Upper lobe of right lung (tissue), 1 donor: Measurements from ENCODE around the gene SMAD9. TPM values are rescaled to one million over a fixed set of nuclear protein-coding genes. Genes with fewer than 3 reads are reported as not detected.

Experiments used
- ATAC-seq: fragments of 200-7000 bp; cut with Tn5 transposase; one replicate; pipeline ENCODE4 v1.9.1; 2020; ENCODE audit warnings: mild to moderate bottlenecking, moderate library complexity
- DNase-seq: peaks from one replicate; pipeline ENCODE4 v3.0.0-alpha.2; 2020
- H3K27ac ChIP-seq: fragments of 200-600 bp; one replicate; pipeline ENCODE4 v1.8.0; 2022
- H3K27me3 ChIP-seq: fragments of 200-600 bp; one replicate; pipeline ENCODE4 v1.8.0; 2022; ENCODE audit warnings: mild to moderate bottlenecking
- H3K36me3 ChIP-seq: fragments of 200-600 bp; one replicate; pipeline ENCODE4 v1.8.0; 2022
- H3K4me1 ChIP-seq: fragments of 200-600 bp; one replicate; pipeline ENCODE4 v1.8.0; 2022
- H3K4me3 ChIP-seq: fragments of 200-600 bp; one replicate; pipeline ENCODE4 v1.8.0; 2022; ENCODE audit warnings: mild to moderate bottlenecking
- H3K9me3 ChIP-seq: fragments of 200-600 bp; one replicate; pipeline ENCODE4 v1.8.0; 2022
- intact Hi-C: fragments of 100-400 bp; cut with DNase I; formaldehyde crosslinking; loops from one replicate; pipeline ENCODE4 v1.11.0; 2022
- total RNA-seq: library from RNA; stranded (reverse); fragmentation: NEBNext Ultra II Directional; extraction: Animal tissue kit (Norgen Biotek cat#: 25700); gene quantifications from one replicate; pipeline ENCODE4 v1.2.1, GENCODE V29; 2021
- TF ChIP-seq, protein P1 (sequence below): fragments of 200-600 bp; IDR thresholded peaks from one replicate; pipeline ENCODE4 v1.8.0; 2022; ENCODE audit warnings: antibody characterized with exemption
- donor health status: DM: no; HTN: yes; CAD: no; lungs with severe emphysema.

SMAD9 gene
- total RNA-seq, 1 donor from 2014 or later, result 21.5 TPM

DNA sequence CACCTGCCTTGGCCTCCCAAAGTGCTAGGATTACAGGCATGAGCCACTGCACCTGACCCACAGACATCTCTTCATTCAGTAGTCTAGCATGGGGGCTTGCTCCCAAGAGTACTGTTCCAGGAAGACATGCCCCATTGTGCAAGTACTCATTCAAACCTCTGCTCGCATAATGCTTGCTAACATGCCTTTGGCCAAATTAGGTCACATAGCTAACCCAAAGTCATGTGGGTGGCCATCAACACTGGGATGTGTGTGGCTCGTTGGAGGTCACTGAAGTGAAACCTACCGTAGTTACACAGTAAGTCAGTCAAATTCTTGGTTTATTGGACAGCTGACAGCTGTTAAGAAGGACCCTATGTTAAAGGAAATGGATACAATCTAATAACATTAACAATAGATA is 80.8 kb downstream of the SMAD9 start:
- no peaks in the 10 kb centered on the region for H3K4me1 ChIP-seq
- no peaks in the 10 kb centered on the region for H3K27me3 ChIP-seq
- intact Hi-C loops, result no loop called here
- no peak for DNase-seq
- no peaks in the 10 kb centered on the region for H3K9me3 ChIP-seq
- no peak overlapping the region for H3K4me3 ChIP-seq
- no peak for ATAC-seq
- no peaks in the 10 kb centered on the region for H3K36me3 ChIP-seq
- H3K27ac ChIP-seq, result no peak overlapping the region
- TF ChIP-seq, protein P1, sequence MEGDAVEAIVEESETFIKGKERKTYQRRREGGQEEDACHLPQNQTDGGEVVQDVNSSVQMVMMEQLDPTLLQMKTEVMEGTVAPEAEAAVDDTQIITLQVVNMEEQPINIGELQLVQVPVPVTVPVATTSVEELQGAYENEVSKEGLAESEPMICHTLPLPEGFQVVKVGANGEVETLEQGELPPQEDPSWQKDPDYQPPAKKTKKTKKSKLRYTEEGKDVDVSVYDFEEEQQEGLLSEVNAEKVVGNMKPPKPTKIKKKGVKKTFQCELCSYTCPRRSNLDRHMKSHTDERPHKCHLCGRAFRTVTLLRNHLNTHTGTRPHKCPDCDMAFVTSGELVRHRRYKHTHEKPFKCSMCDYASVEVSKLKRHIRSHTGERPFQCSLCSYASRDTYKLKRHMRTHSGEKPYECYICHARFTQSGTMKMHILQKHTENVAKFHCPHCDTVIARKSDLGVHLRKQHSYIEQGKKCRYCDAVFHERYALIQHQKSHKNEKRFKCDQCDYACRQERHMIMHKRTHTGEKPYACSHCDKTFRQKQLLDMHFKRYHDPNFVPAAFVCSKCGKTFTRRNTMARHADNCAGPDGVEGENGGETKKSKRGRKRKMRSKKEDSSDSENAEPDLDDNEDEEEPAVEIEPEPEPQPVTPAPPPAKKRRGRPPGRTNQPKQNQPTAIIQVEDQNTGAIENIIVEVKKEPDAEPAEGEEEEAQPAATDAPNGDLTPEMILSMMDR, result no peak

DNA sequence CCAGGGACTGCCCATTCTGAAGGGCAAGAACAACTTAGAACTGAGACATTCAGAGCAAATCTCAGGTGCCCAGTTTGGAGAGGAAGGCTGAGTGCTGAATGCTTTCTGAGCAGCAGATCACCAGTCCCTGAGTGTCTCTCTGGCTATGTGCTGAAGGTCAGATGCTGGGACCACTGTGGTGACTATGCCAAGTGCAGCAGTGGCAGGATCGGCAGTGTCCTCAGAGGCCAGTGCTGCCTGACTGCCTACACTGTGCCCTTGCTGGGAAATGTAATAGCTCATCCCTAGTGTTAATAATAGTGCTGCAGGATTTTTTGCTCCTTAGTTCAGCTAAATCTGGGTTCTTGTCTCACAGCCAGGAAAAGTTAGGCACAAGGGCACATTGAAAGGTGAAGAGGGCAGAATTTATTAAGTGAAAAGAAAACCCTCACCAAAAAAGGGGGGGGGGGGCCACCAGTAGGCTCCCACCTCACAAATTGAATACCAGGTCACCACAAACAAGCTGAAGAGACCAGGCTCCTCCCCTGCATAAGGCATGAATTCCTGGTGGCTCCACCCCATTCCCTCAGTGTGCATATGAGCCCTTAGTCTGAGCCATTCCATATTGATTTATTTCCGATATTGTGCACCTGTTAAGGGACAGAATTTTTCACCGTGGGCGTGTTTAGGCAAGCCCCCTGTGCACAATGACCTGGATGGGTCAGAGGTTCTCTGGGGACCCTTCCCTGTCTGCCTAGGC is 82.5 kb downstream of the SMAD9 start:
- TF ChIP-seq, protein P1, result no peak
- Histone ChIP-seq H3K4me1 (no peaks in the 10 kb centered on the region), H3K4me3 (no peak overlapping the region), H3K9me3 (no peaks in the 10 kb centered on the region), H3K36me3 (no peaks in the 10 kb centered on the region), H3K27me3 (no peaks in the 10 kb centered on the region), H3K27ac (no peak overlapping the region)
- ATAC-seq, result no peak
- intact Hi-C loops, result no loop called here
- DNase-seq, result no peak

DNA sequence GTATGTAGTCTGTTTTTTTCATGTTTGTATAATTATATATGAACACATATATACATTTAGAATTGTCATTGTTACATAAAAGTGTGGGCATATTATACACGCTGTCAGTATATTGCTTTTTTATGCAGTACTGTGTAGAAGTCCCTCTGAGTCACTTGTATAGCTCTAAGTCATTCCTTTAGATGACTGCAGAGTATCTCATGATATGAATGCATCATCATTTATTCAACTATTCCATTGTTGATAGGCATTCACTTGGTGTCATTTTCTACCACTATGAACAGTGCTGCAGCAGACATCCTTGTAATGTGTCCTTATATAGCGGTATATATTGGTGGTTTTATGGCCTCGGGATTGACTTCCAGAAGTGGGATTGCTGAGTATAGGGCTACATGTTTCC is 85.7 kb downstream of the SMAD9 start:
- no peaks in the 10 kb centered on the region for H3K9me3 ChIP-seq
- no peak overlapping the region for H3K4me3 ChIP-seq
- peaks cover 5% of the 10 kb centered on the region for H3K36me3 ChIP-seq
- intact Hi-C loops, result no loop called here
- TF ChIP-seq, protein P1, result no peak
- DNase-seq (no peak), ATAC-seq (no peak)
- no peak overlapping the region for H3K27ac ChIP-seq
- no peaks in the 10 kb centered on the region for H3K4me1 ChIP-seq
- no peaks in the 10 kb centered on the region for H3K27me3 ChIP-seq

DNA sequence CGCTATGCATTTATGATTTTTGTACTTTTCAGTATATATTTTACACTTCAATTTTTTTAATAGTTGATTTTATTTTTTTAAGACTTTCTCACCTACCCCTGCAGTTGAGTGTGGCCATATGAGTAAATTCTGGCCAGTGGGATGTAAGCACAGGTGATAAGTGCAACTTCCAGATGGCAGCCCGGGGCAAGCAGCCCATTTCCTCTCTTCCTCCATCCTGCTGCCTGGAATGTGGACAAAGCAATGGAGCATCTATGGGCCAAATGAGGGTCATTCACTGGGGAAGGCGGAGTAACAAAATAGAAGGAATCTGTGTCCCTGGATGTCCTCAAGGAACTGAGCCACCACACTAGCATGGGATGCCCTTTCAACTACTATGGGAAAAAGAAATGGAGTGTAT is 88.7 kb downstream of the SMAD9 start:
- Histone ChIP-seq H3K36me3 (peaks cover 27% of the 10 kb centered on the region), H3K4me1 (no peaks in the 10 kb centered on the region), H3K27me3 (no peaks in the 10 kb centered on the region), H3K9me3 (no peaks in the 10 kb centered on the region), H3K27ac (no peak overlapping the region), H3K4me3 (no peak overlapping the region)
- ATAC-seq (no peak), DNase-seq (no peak)
- TF ChIP-seq, protein P1, result no peak
- intact Hi-C loops, result no loop called here

DNA sequence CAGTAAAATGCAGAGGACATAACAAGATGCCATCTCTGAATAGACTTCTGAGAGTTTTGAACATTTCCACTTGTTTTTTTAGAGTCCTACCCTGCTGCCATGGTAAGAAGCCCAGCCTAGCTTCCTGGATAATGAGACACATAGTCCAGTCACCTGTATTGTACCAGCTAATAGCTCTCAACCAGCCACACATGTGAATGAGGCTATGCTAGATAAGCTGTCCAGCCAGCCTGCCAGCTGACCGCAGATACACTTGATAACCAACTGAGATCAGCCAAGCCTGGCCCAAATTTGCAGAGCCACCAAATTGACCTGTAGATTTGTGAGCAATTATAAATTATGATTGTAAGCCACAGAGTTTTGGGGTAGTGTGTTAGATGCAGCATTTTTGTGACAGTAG is 90.3 kb downstream of the SMAD9 start:
- H3K27me3 ChIP-seq, result no peaks in the 10 kb centered on the region
- intact Hi-C loops, result no loop called here
- no peak overlapping the region for H3K4me3 ChIP-seq
- no peaks in the 10 kb centered on the region for H3K4me1 ChIP-seq
- no peaks in the 10 kb centered on the region for H3K9me3 ChIP-seq
- no peak overlapping the region for H3K27ac ChIP-seq
- peaks cover 42% of the 10 kb centered on the region for H3K36me3 ChIP-seq
- TF ChIP-seq, protein P1, result no peak
- peak; percentile 61 for ATAC-seq
- no peak for DNase-seq

DNA sequence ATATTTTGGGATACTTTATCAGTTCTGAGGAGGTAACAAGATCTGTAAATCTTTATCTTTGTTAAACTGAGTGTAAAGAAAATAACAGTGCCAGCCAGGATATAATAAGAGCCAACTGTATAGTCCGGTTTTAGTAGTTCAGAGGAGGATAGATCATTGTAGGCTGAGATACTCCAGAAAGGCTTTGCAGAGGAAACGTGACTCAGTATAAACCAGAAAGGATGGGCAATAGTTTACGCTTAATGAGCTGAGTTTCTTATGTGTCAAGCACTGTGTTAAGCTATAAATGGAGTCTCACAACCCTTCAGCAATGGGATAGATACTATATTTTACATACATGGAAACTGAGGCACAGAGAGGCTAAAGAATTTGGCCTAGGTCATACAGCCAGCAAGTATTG is 97.3 kb downstream of the SMAD9 start:
- DNase-seq (no peak), ATAC-seq (no peak)
- H3K36me3 ChIP-seq, result peaks cover 26% of the 10 kb centered on the region
- TF ChIP-seq, protein P1, result no peak
- intact Hi-C loops, result no loop called here
- H3K9me3 ChIP-seq, result no peaks in the 10 kb centered on the region
- H3K4me1 ChIP-seq, result peaks cover 22% of the 10 kb centered on the region
- H3K27ac ChIP-seq, result no peak overlapping the region
- H3K27me3 ChIP-seq, result no peaks in the 10 kb centered on the region
- H3K4me3 ChIP-seq, result no peak overlapping the region
